HUDEP-2 (cell line): ENCODE results near the gene ZNF414.
"Not testable (repeated sequence)": the region's sequence is repeated elsewhere in the genome, so short reads cannot be mapped to it uniquely, and the experiment has no call there.

ENCODE experiments used
- DNase-seq, 76 experiments: peaks; one replicate each; lab custom pipeline; 2025; ENCODE audit not compliant: unreplicated experiment in 76 of 76; lab: John Stamatoyannopoulos, UW

ZNF414 gene, protein sequence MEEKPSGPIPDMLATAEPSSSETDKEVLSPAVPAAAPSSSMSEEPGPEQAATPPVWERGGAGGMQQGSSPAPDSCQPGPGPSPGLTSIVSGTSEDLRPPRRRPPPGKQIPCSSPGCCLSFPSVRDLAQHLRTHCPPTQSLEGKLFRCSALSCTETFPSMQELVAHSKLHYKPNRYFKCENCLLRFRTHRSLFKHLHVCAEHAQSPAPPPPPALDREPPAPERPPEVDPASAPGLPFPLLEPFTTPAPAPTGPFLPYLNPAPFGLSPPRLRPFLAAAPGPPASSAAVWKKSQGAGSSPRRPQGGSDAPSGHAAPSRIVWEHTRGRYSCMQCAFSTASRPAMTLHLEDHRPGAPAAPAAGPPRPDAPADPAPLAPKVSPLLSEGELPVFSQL

DNA sequence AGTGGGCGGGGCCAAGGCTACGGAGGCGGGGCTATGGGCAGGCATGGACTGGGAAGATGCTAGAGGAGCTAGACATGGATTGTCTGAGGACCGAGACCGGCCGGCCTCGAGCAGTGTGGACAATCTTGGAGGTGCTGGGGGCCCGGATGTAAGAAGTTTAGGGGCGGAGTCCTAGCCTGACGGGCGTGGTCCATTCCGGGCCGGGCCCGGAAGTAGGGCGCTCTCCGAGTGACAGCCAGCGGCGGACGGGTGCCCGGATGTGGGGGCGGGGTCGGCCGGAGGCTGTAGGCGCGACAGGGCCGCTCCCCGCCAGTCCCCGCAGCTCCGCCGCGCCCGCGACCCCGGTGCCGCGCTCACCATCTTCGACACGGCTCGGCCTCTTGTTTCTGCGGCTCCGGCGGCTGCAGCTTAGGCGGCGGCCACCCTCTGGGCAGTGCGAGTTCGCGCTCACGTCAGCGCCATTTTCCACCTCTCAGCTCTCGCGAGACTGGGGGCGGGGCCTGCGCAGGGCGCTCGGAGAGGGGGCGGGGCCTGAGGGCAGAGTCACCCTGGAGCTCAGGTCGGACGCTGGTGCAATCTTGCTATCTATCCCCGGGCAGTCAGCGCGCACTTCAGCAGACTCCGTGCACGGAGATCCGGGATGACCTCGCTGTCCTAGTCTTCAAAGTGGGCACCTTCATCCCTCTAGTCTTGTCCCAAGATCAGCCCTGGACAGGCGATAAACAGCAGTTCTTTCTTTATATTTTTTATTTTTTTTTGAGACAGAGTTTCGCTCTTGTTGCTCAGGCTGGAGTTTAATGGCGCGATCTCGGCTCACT lies at the start of gene ZNF414:
TSS of gene ZNF414 (minus strand) at position 481 of the 818 bp plus-strand sequence. CDS start at position 360, 121 bp downstream.
- peak; percentile 71 to 100 (median 96) for DNase-seq

DNA sequence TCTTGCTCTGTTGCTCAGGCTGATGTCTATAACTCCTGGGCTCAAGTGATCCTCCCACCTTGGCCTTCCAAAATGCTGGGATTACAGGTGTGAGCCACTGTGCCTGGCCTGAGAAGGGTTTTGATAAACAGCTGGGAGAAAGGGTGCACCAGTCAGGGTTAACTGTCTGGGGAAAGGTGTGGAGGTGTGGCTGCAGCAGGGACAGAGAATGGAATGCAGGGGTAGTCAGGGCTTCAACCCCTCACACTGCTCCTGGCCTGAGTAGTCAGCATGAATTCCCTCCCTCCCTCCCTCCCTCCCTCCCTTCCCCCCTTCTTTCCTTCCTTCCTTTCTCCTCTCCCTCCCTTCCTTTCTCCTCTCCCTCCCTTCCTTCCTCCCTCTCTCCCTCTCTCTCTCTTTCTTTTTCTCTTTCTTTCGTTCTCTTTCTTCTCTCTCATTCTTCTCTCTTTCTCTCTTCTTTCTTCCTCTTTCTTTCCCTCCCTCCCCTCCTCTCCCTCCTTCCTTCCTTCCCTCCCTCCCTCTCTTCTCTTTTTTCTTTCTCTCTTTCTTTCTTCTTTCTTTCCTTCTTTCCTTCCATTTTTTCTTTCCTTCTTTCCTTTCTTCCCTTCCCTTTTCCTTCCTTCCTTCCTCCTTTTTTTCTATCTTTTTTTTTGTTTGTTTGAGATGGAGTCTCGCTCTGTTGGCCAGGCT lies 47.3 kb upstream of the ZNF414 start:
- no peak for DNase-seq

DNA sequence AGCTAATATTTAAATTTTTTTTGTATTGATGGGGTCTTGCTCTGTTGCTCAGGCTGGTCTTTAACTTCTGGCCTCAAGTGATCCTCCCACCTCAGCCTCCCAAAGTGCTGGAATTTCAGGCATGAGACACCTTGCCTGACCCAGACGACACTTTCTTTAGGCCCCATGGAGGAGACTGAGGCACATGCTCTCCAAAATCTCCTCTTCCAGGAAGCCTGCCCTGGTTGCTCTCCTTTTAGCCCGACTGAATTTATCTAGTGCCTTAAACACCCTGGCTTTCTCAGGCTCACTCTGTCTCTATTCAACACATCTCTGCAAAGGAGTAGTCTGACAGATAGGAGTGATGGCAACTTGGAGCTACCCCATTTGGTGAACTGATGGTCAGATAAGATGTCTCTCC lies 44.4 kb upstream of the ZNF414 start:
- DNase-seq: no peak

DNA sequence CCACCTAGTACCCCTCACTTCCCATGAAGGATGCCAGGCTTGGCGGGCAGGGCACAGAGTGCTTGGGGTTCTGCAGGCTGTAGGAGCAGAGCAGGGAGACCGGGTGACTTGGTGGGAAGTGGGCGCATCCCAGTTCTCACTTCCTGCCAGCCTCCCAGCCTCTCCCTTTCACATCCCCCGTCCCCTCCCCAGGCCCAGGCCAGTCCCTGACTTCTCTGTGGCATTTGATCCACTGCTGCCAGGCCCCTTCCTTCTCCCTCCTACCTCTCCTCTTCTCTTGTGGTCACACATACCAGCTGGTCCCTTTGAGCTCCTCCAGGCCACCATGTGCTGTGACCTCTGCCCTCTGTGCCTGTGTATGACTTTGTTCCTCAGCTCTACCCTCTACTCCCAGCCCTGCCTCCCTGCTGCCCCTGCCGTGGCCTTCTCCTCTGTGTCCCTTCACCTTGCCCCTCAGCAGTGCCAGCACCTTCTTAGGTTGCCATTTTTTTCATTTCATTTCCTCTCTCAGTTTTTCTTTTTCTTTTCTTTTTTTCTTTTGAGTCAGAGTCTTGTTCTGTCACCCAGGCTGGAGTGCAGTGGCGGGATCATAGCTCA lies 43.8 kb upstream of the ZNF414 start:
- no peak for DNase-seq

DNA sequence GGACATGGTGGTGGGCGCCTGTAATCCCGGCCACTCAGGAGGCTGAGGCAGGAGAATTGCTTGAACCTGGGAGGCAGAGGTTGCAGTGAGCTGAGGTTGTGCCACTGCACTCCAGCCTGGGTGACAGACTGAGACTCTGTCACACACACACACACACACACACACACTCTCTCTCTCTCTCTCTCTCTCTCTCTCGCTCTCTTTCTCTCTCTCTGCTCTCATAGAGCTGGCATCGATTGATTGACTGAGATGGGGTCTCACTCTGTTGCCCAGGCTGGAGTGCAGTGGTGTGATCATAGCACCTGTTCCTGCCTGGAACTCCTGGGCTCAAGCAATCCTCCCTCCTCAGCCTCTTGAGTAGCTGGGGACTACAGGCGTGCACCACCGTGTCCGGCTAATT lies 39.8 kb upstream of the ZNF414 start:
- DNase-seq: not testable (repeated sequence)

DNA sequence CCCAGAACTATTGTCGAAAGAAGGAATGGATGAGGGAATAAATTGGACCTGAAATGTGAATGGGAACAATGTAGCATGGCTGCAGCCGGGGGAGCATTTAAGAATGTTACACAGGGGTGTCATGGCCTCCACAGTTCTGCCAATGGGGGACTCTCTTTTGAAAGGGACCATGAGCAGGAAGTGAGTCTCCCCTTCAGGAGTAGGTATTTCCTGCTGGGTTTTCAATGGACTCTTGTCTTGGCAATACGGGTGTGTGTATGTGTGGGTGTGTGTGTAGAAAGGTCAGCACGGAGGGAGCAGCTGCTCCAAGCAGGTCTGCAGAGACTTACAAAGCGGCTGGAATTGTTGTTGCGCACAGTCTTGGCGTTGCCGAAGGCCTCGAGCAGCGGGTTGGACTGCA lies 38.8 kb upstream of the ZNF414 start:
- DNase-seq: peak in 11 of 76 experiments; percentile 1 to 37 (median 15)

DNA sequence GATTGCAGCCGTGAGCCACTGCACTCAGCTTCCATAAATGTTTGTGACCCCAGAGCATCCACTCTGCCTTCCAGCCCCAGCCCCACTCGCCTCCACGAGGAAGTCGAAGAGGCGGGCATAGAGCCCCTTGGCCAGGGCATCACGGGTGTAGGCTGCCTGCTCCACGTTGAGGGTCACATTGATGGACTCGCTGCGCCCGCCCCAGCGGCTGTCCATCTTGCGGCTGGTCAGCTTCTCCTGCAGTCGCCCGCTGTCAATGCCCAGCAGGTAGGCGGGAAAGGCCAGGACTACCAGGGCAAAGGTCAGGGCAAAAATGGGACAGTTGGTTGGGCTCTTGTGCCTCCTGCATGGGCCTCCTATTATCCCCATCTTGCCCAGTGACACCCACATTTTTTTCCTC lies 36.1 kb upstream of the ZNF414 start:
- no peak for DNase-seq

DNA sequence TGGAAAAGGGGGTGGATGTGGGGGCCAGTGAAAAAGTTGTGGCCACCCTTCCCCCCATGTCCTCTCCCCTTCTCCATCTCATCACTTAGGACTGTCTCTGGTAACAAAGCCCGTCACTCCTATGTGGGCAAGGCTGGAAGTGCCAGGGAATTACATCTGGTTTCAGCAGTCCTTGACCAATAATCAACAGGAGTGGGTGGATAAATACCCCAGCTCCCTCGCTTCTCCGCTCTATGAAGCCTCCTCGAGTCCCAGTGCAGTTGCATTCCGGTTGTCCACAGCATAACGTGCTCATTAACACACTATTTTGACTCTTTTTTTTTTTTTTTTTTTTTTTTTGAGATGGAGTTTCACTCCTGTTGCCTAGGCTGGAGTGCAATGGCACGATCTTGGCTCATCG lies 31.8 kb upstream of the ZNF414 start:
- no peak for DNase-seq

DNA sequence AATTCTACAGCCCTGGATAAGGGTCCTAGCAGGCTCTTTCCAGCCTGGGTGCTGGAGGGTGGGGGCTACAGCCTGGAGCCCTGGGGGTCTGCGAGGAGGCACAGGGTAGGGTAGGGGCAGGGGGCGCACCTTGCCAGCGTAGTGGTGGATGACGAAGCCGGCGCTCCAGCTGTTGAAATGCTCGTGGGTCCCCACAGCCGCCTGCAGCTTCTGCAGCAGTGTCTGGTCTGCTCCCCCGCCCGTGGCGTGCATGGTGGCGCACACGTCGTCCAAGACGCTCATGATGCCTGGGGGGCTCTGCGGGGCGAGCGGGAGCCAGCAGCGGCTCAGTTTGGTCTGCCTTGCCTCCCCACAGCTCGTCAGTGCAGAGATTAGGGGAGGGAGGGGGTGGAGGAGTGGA lies 30.2 kb upstream of the ZNF414 start:
- no peak for DNase-seq

DNA sequence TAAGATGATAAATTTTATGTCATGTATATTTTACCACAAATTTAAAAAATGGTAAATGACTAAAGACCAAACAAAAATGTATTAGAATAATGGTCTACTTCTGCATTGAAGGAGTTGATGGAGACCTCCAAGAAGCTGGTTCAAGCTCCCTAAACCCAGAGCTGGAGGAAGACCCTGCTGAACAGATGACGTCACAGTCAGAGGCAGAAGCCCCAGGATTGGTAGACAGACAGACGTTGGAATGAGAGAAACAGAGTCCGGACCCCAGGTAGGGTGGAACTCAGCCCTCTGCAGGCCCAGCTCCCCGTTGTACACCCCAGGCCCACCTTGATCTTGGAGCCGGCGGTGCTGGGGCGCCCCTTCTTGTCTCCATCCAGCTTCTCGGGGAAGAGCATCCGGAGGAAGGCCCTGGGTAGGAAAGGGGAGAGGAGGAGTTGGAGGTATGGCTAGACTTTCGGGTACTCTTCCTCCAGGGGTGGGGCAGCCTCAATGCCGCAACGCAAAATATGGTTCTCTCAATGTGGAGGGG lies 25.7 kb upstream of the ZNF414 start:
- DNase-seq: no peak

DNA sequence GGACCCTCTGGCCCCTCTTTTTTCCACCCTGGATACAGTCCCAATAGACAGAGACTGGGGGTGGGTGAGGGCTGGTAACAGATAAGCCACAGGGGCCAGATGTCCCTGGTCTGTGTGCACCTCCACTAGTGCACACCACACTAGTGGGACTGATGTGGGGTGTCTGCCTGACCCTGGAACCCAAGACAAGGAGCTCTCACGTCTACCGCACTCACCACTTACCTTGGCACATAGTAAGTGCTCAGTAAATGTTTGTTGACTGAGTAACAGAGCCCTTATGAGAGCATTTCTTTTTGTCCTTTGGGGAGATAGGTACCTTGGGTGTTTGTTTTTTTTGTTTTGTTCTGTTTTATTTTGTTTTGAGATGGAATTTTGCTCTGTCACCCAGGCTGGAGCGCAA lies 23.1 kb upstream of the ZNF414 start:
- DNase-seq: no peak

DNA sequence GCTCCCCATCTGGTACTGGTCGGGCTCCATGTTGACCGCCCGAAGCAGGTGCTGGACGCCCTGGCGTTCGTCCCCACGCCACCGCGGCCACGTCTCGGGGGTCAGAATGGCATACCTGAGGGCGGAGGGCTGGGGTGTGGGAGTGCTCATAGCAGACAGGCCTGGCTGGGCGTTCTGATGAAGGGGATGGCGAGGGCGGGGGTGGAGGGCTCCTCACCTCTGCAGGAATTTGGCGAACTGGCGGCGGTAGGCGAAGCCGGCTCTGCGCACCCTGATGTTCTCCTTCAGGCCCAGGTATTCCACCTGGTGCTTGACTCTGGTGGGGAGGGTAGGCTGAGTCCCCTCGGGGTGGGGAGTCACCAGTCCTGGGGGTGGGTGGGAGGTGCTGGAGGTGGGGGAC lies 22.3 kb upstream of the ZNF414 start:
- no peak for DNase-seq

DNA sequence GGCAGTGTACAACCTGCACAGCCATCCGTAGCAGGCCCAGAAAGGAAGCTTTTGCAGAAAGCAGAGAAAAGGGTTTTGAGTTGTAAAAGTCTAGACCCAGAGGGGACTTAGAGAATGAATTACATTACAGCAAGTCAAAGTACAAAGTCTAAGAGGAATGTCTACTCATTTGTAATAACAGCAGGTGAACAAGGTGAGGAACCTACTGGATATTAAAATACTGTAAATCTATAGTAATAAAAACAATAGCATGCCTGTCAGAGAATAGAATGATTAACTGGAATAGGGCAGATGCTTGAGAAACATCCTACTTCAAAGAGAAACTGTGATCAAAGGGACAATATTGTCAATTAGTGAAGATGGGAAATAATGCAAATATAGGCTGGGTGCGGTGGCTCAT lies 18.3 kb upstream of the ZNF414 start:
- no peak for DNase-seq

DNA sequence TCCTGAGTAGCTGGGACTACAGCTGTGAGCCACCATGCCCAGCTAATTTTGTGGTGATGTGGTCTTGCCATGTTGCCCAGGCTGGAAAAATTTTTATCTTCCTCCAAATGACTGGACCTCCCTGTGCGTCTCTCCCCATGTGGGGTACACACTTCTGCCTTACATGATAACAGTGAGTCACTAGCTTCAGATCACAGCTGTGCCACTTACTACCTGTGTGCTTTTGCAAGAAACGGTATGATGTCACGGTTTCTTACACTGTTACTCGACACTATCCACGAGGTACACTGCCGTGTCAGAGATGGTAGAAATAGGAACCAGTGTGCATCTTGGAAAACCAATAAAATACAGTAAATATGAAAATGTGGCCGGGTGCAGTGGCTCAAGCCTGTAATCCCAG lies 17.5 kb upstream of the ZNF414 start:
- no peak for DNase-seq

DNA sequence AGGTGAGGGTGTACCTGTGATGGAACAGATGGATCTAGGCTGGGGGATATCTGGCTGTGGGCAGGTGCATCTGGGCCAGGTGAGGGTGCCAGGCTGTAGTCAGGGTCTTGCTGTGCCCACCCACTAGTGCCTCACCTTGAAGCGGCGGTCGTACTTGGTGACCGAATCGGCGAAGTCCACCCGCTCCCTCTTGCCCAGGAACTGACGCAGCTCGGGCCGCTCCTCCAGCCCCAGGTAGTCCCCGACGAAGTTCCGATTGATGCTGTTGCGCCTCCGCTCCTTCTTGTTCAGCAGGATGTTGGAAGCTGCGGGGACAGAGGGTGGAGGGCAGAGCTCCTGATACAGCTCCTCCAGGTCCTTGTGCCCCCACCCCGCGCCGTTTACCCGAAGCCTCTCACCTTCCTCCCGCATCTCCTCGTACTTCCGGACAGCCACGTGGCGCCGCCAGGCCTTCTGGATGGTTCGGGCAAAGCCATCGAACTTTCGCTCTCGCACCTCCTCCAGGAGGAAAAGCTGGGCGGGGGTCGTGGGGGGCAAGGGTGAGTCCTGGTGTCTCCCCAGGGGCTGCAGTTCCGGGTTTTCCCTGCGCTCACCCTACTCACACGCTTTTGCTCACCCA lies 16.2 kb upstream of the ZNF414 start:
- DNase-seq: no peak

DNA sequence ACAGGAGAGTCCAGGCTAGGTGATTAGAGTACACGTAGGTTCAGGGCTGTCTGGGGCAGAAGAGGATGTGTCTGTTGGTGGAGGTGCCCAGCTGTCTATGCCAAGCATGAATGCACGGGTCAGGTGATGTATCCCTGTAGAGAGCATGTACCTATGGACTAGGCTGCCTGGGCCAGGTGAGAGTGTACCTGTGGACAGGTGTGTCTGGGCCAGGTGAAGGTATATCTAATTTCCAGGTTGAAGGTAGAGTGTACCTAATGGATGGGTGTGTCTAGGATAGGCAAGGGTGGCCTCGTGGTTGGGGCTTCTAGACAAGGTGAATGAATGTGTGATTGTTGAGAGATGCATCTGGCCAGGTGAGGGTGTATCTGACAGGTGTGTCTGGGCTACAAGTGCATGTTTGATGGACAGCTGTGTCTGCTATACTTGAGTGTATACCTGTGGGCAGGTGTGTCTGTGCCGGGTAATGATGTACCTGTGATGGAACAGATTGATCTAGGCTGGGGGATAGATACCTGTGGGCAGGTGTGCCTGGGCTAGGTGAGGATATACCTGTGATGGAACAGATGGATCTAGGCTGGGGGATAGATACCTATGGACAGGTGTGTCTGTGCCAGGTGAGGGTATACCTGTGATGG lies 15.5 kb upstream of the ZNF414 start:
- DNase-seq: no peak

DNA sequence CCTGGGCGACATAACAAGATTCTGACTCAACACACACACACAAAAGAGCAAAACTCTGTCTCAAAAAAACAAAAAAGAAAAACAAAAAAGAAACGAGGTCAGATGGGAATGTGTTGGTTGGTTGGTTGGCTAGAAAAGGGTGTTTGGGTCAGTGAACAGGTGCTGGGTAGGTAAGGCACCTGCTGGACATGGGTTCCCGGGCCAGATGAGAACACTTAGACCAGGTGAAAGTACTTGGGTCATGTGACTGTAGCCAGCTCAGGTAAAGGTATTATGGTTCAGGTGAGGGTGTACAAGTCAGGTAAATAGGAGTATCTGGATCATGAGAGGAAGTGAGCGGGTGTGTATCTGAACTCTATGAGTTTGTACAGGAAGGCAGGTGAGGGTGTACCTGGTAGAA lies 14.5 kb upstream of the ZNF414 start:
- no peak for DNase-seq

DNA sequence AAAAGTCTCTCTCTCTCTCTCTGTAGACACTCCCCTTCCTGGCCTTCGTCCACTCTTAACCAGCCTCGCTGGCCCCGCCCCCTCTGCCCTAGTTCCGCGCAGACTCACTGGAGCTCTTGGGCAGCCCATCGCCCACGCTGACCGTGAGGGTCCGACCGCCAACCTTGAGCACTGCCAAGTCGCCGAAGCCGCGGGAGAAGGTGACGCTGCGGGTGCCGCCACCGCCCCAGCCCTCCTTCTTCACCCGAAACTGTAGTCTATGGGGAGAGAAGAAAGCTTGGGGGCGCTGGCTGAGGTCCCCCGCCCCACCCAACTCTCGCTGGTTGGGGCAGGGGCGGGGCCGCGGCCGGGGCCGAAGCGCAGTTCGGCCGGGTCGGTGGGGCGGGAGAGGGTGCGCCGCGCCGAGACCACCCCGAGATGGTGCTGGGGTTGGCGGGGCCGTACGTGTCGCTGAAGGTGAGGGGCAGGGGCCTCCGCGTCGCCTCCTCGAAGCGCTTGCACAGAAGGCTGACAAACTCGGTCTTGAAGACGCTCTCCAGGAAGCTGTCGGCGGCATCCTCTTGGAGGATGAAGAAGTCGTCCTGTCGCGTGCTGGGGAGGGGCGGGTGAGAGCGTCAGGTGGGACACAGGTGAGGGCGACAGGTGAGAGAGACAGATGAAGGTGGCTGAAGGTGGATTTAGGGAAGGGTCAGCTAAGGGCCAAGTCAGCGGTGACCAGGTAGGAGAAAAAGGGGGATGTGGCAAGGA lies 12.6 kb upstream of the ZNF414 start:
- no peak for DNase-seq

DNA sequence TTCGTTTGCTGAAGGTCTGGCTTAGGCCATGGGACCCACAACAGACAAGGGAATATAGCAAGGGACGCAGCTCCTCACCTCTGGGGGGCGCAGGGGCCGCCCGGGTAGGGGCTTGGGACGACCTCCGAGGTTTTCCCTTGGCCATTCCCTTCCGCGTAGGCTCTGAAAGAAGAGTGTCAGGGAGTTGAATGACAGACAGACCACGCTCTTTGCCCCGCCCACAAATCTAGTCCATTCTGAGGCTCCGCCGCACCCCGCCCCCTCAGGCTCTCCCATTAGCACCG lies 11.4 kb upstream of the ZNF414 start:
- DNase-seq: no peak
